Caco-2 (cell line): ENCODE results near the gene C4orf46. TPM values are rescaled to one million over a fixed set of nuclear protein-coding genes. Genes with fewer than 3 reads are reported as not detected.

ENCODE experiments used
- BruUV-seq: library from RNA; stranded (reverse); fragments of 400-500 nt; replicated peaks from 2 replicates; lab custom pipeline; 2021; lab: Mats Ljungman, UMichigan
- CTCF ChIA-PET: fragments of 300-600 bp; sonication (Branson Sonifier 250); formaldehyde crosslinking; loops from one replicate; lab custom pipeline; 2022; ENCODE audit warnings: antibody characterized with exemption; lab: Charles Lee
- POLR2A ChIA-PET: fragments of 300-600 bp; sonication (Branson Sonifier 250); formaldehyde crosslinking; loops from one replicate; lab custom pipeline; 2022; ENCODE audit warnings: antibody characterized with exemption; lab: Charles Lee
- DNase-seq, 2 experiments: peaks; one replicate each; pipeline versions ENCODE4 v3.0.0 to v3.0.0-alpha.2; 2020 to 2022
- H3K27me3 ChIP-seq: replicated peaks from 2 replicates; pipeline ENCODE4 v1.6.0; 2011; ENCODE audit warnings: low read length; ENCODE audit not compliant: control insufficient read depth, insufficient read depth
- H3K36me3 ChIP-seq: 2 replicates; pipeline ENCODE4 v1.5.1; 2011; ENCODE audit warnings: low read length; ENCODE audit not compliant: control insufficient read depth, insufficient read depth
- H3K4me1 ChIP-seq: fragments of 250-450 bp; sonication (Bioruptor Pico); 2 replicates; pipeline ENCODE4 v1.5.1; 2020; ENCODE audit warnings: mild to moderate bottlenecking
- H3K4me3 ChIP-seq: 2 replicates; pipeline ENCODE4 v1.5.1; 2011; ENCODE audit warnings: low read depth, mild to moderate bottlenecking, control low read depth, low read length
- H3K9me3 ChIP-seq: fragments of 250-450 bp; sonication (Bioruptor Pico); 2 replicates; pipeline ENCODE4 v1.5.1; 2020; ENCODE audit warnings: mild to moderate bottlenecking, moderate library complexity
- H3K27ac Mint-ChIP-seq: one replicate; pipeline ENCODE4 v1.8.0; 2022; ENCODE audit warnings: mixed read lengths; ENCODE audit not compliant: unreplicated experiment
- H3K27me3 Mint-ChIP-seq: one replicate; pipeline ENCODE4 v1.8.0; 2022; ENCODE audit warnings: mixed read lengths; ENCODE audit not compliant: insufficient read depth, unreplicated experiment
- H3K36me3 Mint-ChIP-seq: one replicate; pipeline ENCODE4 v1.8.0; 2022; ENCODE audit warnings: mild to moderate bottlenecking, mixed read lengths; ENCODE audit not compliant: insufficient read depth, unreplicated experiment
- H3K4me1 Mint-ChIP-seq: one replicate; pipeline ENCODE4 v1.8.0; 2022; ENCODE audit warnings: low read depth, mixed read lengths; ENCODE audit not compliant: unreplicated experiment
- H3K4me3 Mint-ChIP-seq: one replicate; pipeline ENCODE4 v1.8.0; 2022; ENCODE audit warnings: mild to moderate bottlenecking, moderate library complexity, mixed read lengths; ENCODE audit not compliant: unreplicated experiment
- H3K9me3 Mint-ChIP-seq: one replicate; pipeline ENCODE4 v1.8.0; 2022; ENCODE audit warnings: mixed read lengths; ENCODE audit not compliant: unreplicated experiment
- CTCF ChIP-seq, 2 experiments: fragments of 200-600 bp in 1 of 2; IDR thresholded peaks; 1 replicate in 1 of 2; 2 replicates in 1 of 2; pipeline versions ENCODE4 v1.5.1 to v1.8.0; 2011 to 2022; ENCODE audit warnings: antibody characterized with exemption in 1 of 2, control low read depth in 1 of 2, inconsistent platforms in 1 of 2, low read depth in 1 of 2, low read length in 1 of 2, mild to moderate bottlenecking in 1 of 2, moderate library complexity in 1 of 2; ENCODE audit not compliant: insufficient read depth in 1 of 2, severe bottlenecking in 1 of 2, unreplicated experiment in 1 of 2
- intact Hi-C: fragments of 100-400 bp; cut with micrococcal nuclease; formaldehyde crosslinking; loops from one replicate; pipeline ENCODE4 v1.10.0; 2022; ENCODE audit not compliant: unreplicated experiment
- total RNA-seq: library from RNA; stranded (reverse); gene quantifications from 2 replicates; pipeline ENCODE4 v1.2.3, GENCODE V29; 2022

Gene C4orf46
- total RNA-seq, 1 experiment from 2014 or later = 17.4 TPM

GRCh38 chr4:158617956-158618355 lies 53.7 kb downstream of the C4orf46 start:
- intact Hi-C loops = no loop called here
- H3K4me1 Mint-ChIP-seq = no peaks in the 10 kb centered on the region
- TF ChIP-seq CTCF (IDR thresholded peaks at IDR 0.05; ENCODE audit: insufficient read depth in 1 of 2, low read depth in 1 of 2, low read length in 1 of 2, severe bottlenecking in 1 of 2, unreplicated experiment in 1 of 2) = no peak
- no peaks in the 10 kb centered on the region for H3K9me3 Mint-ChIP-seq
- no peak overlapping the region for H3K4me3 Mint-ChIP-seq
- no peaks in the 10 kb centered on the region for H3K36me3 Mint-ChIP-seq
- ChIA-PET CTCF (no interaction called here), POLR2A (no interaction called here)
- no peak for DNase-seq
- H3K27ac Mint-ChIP-seq = no peak overlapping the region
- Histone ChIP-seq H3K4me1 (no peaks in the 10 kb centered on the region), H3K27me3 (no peaks in the 10 kb centered on the region), H3K4me3 (no peak overlapping the region), H3K9me3 (no peaks in the 10 kb centered on the region), H3K36me3 (no peaks in the 10 kb centered on the region)
- H3K27me3 Mint-ChIP-seq = no peaks in the 10 kb centered on the region
- no TSS peak for BruUV-seq

Other genes starting within 250 kb of the C4orf46 start
- not detected in 2 replicates for gene RXFP1, start 150.0 kb downstream of the C4orf46 start, total RNA-seq
- 5.8 and 6.4 TPM in 2 replicates for gene ETFDH, start 409 bp upstream of the C4orf46 start, total RNA-seq
- gene PPID, start 51.5 kb upstream of the C4orf46 start, total RNA-seq = 50.9 and 57.2 TPM in 2 replicates
- gene FNIP2, start 97.1 kb upstream of the C4orf46 start, total RNA-seq = 12.4 and 15.8 TPM in 2 replicates